Activated CD4-positive, alpha-beta T cell treated with anti-CD3 and anti-CD28 coated beads for 1 hour (primary cell): ENCODE measurements around the gene HHLA2.

ENCODE experiments used
- DNase-seq: peaks from one replicate; pipeline ENCODE4 v3.0.0-alpha.2; 2020

The HHLA2 gene

DNA sequence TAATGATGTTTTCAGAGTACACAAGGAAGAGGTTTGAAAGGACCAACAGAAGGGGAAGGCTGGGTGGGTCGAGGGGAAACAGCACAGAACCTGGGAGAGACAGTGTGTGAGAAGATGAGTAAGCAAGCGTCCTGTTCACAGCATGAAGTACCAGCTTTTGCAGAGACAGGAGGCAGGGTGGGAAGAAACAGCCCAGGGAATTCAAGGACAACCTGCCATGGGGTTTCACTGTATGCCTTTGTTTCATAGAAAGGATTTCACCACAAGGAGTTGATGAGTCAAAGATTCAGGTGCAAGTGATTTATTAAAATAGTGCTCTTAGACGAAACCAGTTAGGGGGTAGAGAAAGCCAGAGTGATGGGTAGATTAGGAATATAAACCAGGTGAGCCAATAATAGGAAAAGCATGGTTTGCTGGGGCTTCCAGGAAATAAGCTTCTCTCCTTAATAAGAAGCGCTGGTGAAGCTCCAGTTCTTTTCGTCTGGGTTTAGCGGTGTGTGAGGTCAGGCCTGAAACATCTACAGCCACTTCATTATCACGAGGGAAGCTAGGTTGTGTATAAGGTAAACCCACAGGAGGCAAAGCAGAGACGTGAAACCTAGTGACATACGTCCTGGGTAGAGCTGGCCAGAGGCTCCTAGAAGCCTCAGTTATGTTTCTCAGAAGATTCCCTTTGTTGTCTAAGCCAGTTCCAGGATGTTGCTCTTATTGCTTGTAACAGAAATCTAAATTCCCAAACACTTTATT is 3.9 kb downstream of the HHLA2 start:
- no peak for DNase-seq

DNA sequence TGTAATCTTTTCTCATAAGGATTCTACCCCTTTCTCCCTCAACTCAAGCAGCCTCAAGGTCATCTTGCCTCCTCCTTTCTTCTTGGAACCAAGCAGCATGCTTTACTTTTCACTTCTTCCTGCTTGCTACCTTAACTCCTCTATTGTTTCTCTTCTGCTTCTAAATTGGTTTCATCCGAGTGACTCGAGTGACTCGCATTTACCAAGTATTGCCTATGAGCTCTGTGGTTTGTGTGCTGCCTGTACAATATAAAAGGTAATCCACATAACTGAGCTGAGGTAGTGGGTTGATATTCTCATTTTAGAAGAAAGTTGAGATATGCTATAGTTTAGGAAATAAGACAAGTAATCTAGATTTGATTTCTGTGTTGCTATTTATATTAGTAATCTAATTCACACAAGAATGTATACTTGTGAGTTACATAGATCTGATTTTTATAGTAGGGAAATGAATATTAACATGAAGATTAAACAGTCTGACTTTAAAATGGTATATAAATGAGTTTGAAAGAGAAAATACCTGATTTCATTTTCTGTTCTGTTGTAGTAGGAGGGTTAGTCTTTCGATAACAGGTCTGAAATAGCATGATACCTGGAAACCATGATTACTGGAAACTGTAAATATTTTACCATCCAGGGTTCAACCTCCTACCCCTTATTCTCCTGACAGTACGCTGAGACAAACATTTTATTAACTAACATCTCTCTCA is 5.5 kb downstream of the HHLA2 start:
- DNase-seq: no peak

DNA sequence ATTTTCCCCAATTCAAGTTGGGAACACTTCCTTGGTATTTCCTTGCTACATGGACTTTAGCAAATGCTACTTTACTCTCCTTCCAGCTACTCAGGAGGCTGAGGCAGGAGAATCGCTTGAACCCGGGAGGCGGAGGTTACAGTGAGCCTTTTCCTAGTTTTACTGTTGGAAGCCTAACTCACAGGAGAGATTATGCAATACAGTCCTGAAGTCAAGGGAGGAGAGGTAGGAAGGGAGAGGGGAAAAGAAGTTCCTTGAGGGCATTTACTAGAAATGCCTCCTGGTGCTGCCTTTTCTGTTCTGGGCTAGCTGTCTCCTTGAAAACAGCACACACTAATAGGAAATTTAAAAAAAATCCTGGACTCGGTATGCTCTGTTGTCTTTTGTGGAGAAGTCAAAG is 6.2 kb downstream of the HHLA2 start:
- no peak for DNase-seq

- DNase-seq: no peak
Observed at GRCh38 chr3:108305484-108306172, 9.3 kb downstream of the HHLA2 start.

GRCh38 chr3:108311797-108312196 is 15.4 kb downstream of the HHLA2 start:
- no peak for DNase-seq

DNA sequence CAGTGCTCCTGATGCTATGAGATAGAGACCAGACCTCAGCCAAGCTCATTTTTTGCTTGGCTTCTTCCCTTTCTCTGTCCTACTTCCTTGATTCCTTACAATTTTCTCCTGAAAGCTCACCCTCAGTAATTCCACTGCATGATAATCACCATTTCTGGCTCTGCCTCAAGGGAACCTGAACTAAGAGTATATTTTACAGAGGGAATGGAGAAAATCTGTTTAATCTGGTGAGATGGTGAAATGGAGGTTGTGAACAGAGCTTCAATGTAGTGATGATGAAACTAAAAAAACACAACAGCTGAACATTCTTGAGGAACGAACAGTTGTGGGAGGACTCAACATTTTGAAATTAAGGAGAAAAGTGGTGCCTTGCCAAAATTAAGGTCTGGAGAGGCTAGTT is 16.3 kb downstream of the HHLA2 start:
- no peak for DNase-seq

- no peak for DNase-seq
Observed at GRCh38 chr3:108315767-108316301, 19.5 kb downstream of the HHLA2 start.

- no peak for DNase-seq
Observed at GRCh38 chr3:108319428-108320082, 23.2 kb downstream of the HHLA2 start.

GRCh38 chr3:108320746-108321350 is 24.5 kb downstream of the HHLA2 start:
- DNase-seq: no peak

DNA sequence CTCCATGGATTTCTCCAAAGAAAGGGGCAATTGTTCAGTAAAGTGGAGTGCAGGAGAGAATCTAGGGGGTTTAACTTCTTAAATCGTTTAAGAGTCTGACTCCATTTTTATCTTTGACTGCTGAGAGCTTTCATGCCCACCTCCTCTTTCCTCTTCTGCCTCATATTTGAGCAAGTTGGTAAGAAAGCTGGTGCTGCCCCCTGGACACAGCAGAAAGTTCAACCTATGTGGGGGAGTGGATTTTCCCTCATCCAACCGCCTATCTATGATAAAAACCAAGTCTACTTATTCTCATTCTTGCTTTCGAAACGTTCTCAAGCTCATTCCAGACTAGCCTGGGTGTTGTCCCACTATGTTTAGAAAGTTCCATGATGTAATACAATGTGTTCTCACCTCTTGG is 26.0 kb downstream of the HHLA2 start:
- no peak for DNase-seq

DNA sequence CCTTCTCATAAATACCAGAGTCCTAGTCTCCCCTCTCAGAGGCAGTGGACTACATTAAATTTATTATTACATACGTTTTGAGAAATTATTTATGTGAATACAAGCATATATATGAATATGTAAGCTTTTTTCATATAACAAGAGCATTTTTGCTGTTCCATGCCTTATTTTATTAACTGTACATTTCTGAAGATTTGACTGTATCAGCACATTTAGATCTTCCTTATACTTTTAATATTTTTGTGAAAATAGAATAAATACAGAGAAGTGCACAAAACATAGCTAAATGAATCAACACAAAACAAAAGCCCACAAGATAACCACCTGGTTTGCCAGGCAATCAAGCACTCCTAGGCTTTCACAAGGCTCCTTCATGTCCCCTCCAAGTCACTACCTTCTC is 27.8 kb downstream of the HHLA2 start:
- no peak for DNase-seq

GRCh38 chr3:108327168-108327567 is 30.8 kb downstream of the HHLA2 start:
- DNase-seq: no peak

- no peak for DNase-seq
Observed at GRCh38 chr3:108328821-108329486, 32.6 kb downstream of the HHLA2 start.

DNA sequence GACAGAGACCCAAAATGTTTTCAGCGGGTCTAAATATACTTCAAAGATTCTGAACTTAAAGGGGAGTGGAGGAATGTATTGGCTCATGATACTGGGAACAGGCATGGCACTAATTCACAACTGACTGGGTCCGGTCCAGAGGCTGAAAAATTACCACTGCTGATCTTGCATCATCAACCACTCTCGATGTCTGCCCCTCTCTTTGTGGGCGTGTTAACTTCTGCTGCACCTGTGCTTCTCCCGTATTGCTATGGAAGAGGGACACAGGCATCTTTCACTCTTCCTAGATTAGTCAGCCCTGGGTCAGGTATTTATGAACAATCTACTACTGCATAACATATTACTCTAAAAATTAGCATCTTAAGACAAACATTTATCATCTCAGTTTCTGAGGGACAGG is 33.2 kb downstream of the HHLA2 start:
- no peak for DNase-seq

DNA sequence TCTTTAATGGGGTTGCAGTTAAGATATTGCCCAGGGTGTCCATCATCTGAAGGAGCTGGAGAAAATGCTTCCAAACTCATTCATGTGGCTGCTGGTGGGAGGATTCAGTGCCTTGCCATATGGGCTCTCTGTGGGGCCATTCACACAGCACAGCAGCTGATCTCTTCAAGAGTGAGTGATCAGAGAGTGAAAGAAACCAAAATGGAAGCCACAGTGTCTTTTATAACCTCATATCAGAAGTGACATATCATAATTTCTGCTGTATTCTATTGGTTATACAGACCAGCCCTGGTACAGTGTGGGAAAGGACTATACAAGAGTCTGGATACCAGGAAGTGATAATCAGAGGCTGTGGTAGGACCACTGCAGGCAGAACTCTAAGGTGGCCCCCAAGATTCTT is 33.6 kb downstream of the HHLA2 start:
- DNase-seq: no peak

GRCh38 chr3:108331792-108332191 is 35.4 kb downstream of the HHLA2 start:
- no peak for DNase-seq

GRCh38 chr3:108333961-108334360 is 37.6 kb downstream of the HHLA2 start:
- no peak for DNase-seq

DNA sequence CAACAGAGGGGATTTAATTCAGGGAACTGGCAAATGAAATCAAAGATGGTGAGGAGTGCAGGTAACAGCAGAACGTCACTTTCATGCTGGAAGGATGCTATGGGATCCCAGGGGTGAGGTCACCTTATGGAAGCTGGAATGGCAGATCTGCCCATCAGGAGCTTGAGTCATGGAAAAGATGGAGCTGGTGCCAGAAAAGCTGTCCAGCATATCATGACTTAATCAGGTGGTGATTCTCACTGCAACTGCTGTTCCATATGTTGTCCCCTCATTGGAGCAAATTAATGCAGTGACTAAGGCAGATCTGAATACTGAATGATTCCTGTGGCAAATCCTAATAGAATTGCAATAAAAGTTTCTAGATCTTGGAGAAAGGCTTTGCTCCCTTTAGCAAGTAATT is 38.4 kb downstream of the HHLA2 start:
- no peak for DNase-seq

DNA sequence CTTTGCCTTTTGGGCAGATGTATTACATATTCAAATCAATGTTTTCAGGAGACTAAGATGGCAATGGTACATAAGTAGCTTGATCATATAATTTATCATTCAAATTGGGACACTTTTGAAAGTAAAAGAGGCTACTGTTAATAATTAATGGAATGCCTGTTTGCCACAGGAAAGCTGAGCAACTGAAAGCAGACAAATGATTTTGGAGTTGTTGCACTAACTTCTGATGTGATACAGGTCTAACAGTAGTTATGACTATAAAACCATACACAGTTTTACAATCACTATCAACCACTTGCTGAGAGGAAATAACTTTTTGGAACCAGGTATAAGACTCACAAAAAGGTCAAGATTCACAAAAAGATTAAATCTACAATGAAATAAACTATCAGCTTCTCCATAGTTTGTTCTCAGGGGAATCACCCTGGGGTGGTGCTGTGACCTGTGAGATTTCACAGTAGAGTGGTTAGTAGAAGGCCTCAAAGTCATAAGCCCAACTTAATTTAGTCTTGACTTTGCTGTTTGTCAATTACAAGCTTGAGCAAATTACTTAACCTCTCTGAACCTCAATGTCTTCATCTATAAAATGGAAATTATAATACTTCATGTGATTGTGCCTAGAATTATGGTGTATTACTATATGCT is 42.7 kb downstream of the HHLA2 start:
- no peak for DNase-seq

DNA sequence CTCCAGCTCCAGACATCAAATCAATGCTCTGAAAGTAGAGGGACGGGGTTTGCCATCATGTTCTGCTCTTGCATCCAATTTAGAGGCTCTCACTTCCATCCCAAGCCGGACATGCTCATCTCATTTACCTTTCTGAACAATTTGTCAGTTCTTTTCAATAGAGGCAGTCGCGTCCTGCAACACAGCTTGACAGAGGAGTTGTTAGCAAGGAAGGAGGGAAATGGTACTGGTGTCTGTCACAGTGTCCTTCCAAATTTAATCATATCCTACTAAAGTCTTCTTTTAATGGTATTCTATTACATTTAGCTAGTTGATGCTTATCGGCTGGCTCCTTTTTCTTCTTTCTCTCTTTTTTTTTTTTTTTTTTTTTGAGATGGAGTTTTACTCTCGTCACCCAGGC is 45.6 kb downstream of the HHLA2 start:
- no peak for DNase-seq

- no peak for DNase-seq
Observed at GRCh38 chr3:108342837-108343486, 46.6 kb downstream of the HHLA2 start.
